Hepatocyte (in vitro differentiated cells): ENCODE measurements around the gene HEXD.

Experiments used
- CTCF ChIP-seq: fragments of 200-600 bp; sonication (generic); IDR thresholded peaks from 2 replicates; pipeline ENCODE4 v1.5.1; 2016; ENCODE audit warnings: antibody characterized with exemption, mild to moderate bottlenecking; ENCODE audit not compliant: poor library complexity
- EZH2 ChIP-seq: fragments of 200-600 bp; sonication (generic); IDR thresholded peaks from 2 replicates; pipeline ENCODE4 v1.6.1; 2016; ENCODE audit warnings: antibody characterized with exemption, mild to moderate bottlenecking, borderline replicate concordance
- EZH2phosphoT487 ChIP-seq: fragments of 200-600 bp; sonication (generic); IDR thresholded peaks from one replicate; pipeline ENCODE4 v1.6.1; 2018; ENCODE audit warnings: antibody characterized with exemption, mild to moderate bottlenecking, low read depth, moderate library complexity; ENCODE audit not compliant: unreplicated experiment, severe bottlenecking

DNA sequence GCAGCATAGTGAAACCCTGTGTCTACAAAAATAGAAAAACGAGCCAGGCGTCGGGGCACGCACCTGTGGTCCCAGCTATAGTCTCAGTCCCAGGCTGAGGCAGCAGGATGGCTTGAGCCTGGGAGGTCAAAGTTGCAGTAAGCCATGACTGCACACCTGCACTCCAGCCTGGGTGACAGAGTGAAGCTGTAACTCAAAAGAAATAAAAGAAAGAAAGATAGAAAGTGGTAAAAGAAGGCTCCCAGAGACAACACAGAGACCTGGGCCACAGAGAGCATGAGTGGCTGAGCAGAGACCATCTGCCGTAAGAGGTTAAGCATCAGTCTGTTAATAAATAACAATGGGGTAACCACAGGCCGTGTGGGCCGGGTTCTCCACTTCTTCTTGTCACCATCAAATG is 15.3 kb upstream of the HEXD start:
- TF ChIP-seq CTCF, result no peak
- TF ChIP-seq EZH2phosphoT487, result no peak
- TF ChIP-seq EZH2, result no peak
